GM23338 (cell line): Measurements from ENCODE around the gene WAPL. TPM values are rescaled to one million over a fixed set of nuclear protein-coding genes. Genes with fewer than 3 reads are reported as not detected.
A peak's percentile ranks its signal among the peaks of the same experiment; 100 is the strongest.
"Not testable (repeated sequence)": the region's sequence is repeated elsewhere in the genome, so short reads cannot be mapped to it uniquely, and the experiment has no call there.

Experiments used
- ATAC-seq: fragments of 200-7000 bp; cut with Tn5 transposase; 3 replicates; pipeline ENCODE4 v1.9.1; 2020
- DNase-seq: peaks from one replicate; pipeline ENCODE4 v3.0.0-alpha.2; 2015; ENCODE audit warnings: low spot score
- H2AFZ ChIP-seq: fragments of 200-600 bp; sonication (generic); 2 replicates; pipeline ENCODE4 v1.8.0; 2016; ENCODE audit warnings: antibody characterized with exemption, mild to moderate bottlenecking, moderate library complexity
- H3F3A ChIP-seq: fragments of 200-600 bp; sonication (generic); replicated peaks from 2 replicates; pipeline ENCODE4 v1.8.0; 2017; ENCODE audit warnings: antibody characterized with exemption, mixed run types, low read depth
- H3K27ac ChIP-seq: fragments of 200-600 bp; sonication (generic); 2 replicates; pipeline ENCODE4 v1.6.1; 2016; ENCODE audit warnings: low read depth
- H3K27me3 ChIP-seq: fragments of 200-600 bp; sonication (generic); 2 replicates; pipeline ENCODE4 v1.8.0; 2016; ENCODE audit warnings: mild to moderate bottlenecking, mixed run types, moderate library complexity; ENCODE audit not compliant: insufficient read depth
- H3K36me3 ChIP-seq: fragments of 200-600 bp; sonication (generic); 2 replicates; pipeline ENCODE4 v1.8.0; 2016; ENCODE audit warnings: mild to moderate bottlenecking; ENCODE audit not compliant: insufficient read depth
- H3K4me1 ChIP-seq: fragments of 200-600 bp; sonication (generic); 2 replicates; pipeline ENCODE4 v1.8.0; 2016; ENCODE audit warnings: mild to moderate bottlenecking, moderate library complexity; ENCODE audit not compliant: insufficient read depth
- H3K4me2 ChIP-seq: fragments of 200-600 bp; sonication (generic); 2 replicates; pipeline ENCODE4 v1.7.1; 2017; ENCODE audit warnings: mixed run types
- H3K4me3 ChIP-seq: fragments of 200-600 bp; sonication (generic); 2 replicates; pipeline ENCODE4 v1.6.1; 2016; ENCODE audit warnings: mixed run types
- H3K79me2 ChIP-seq: fragments of 200-600 bp; sonication (generic); replicated peaks from 2 replicates; pipeline ENCODE4 v1.8.0; 2017; ENCODE audit warnings: mild to moderate bottlenecking; ENCODE audit not compliant: insufficient read depth
- H3K9me2 ChIP-seq: fragments of 200-600 bp; sonication (generic); 2 replicates; pipeline ENCODE4 v1.8.0; 2017; ENCODE audit not compliant: insufficient read depth
- H4K20me1 ChIP-seq: fragments of 200-600 bp; sonication (generic); replicated peaks from 2 replicates; pipeline ENCODE4 v1.8.0; 2017; ENCODE audit warnings: mild to moderate bottlenecking; ENCODE audit not compliant: insufficient read depth
- H3K27ac Mint-ChIP-seq: 2 replicates; pipeline ENCODE4 v1.8.0; 2020; ENCODE audit warnings: inconsistent platforms, mild to moderate bottlenecking, moderate library complexity, mixed read lengths
- H3K27me3 Mint-ChIP-seq: 3 replicates; pipeline ENCODE4 v1.8.0; 2022; ENCODE audit warnings: low read depth, mild to moderate bottlenecking, moderate library complexity, mixed read lengths, inconsistent platforms; ENCODE audit not compliant: insufficient read depth, poor library complexity
- H3K36me3 Mint-ChIP-seq: 3 replicates; pipeline ENCODE4 v1.8.0; 2021; ENCODE audit warnings: low read depth, mild to moderate bottlenecking, inconsistent platforms, moderate library complexity, mixed read lengths
- H3K4me1 Mint-ChIP-seq: 3 replicates; pipeline ENCODE4 v1.8.0; 2020; ENCODE audit warnings: mild to moderate bottlenecking, inconsistent platforms, mixed read lengths
- H3K4me3 Mint-ChIP-seq: 3 replicates; pipeline ENCODE4 v1.8.0; 2021; ENCODE audit warnings: moderate library complexity, mild to moderate bottlenecking, inconsistent platforms, mixed read lengths
- H3K9me3 Mint-ChIP-seq: 3 replicates; pipeline ENCODE4 v1.8.0; 2020; ENCODE audit warnings: moderate library complexity, mild to moderate bottlenecking, inconsistent platforms, mixed read lengths
- EZH2 ChIP-seq: fragments of 200-600 bp; sonication (generic); IDR thresholded peaks from one replicate; pipeline ENCODE4 v1.8.0; 2017; ENCODE audit warnings: antibody characterized with exemption, mild to moderate bottlenecking, low read depth; ENCODE audit not compliant: unreplicated experiment
- REST ChIP-seq: IDR thresholded peaks from one replicate; pipeline ENCODE4 v1.6.1; 2018; ENCODE audit warnings: antibody characterized with exemption; ENCODE audit not compliant: unreplicated experiment
- ZNF114 ChIP-seq: fragments of 250-450 bp; sonication (Bioruptor Pico); IDR thresholded peaks from 2 replicates; pipeline ENCODE4 v1.5.0; 2020; ENCODE audit warnings: mild to moderate bottlenecking, moderate library complexity
- ZNF331 ChIP-seq: fragments of 250-450 bp; sonication (Bioruptor Pico); IDR thresholded peaks from 2 replicates; pipeline ENCODE4 v1.5.0; 2020; ENCODE audit warnings: low read depth, mild to moderate bottlenecking, moderate library complexity
- ZNF462 ChIP-seq: fragments of 250-450 bp; sonication (Bioruptor Pico); IDR thresholded peaks from 2 replicates; pipeline ENCODE4 v1.5.0; 2020; ENCODE audit warnings: mild to moderate bottlenecking, moderate library complexity
- polyA plus RNA-seq: library from polyadenylated mRNA; unstranded; fragments of >200 nt; fragmentation: Nextera tagmentation; extraction: Ambion mirVana; gene quantifications from 2 replicates; pipeline ENCODE4 v1.2.1, GENCODE V29; 2016
- total RNA-seq: library from RNA; depleted of rRNA; stranded (reverse); fragments of >200 nt; shearing (Covaris generic); gene quantifications from 2 replicates; pipeline ENCODE4 v1.2.3, GENCODE V29; 2014

Gene WAPL
- total and polyA plus RNA-seq, 2 experiments from 2014 or later, result 25.2 to 60.8 TPM

GRCh38 chr10:86540016-86540415, 18.4 kb upstream of the WAPL start:
- no peaks in the 10 kb centered on the region for H3K36me3 ChIP-seq
- peaks cover 19% of the 10 kb centered on the region for H3K27me3 Mint-ChIP-seq
- peaks cover 8% of the 10 kb centered on the region for H3K4me1 ChIP-seq
- H3K4me2 ChIP-seq, result no peak overlapping the region
- H3K79me2 ChIP-seq, result no peaks in the 10 kb centered on the region
- ATAC-seq, result no peak
- H3K4me3 Mint-ChIP-seq, result no peak overlapping the region
- H3K4me3 ChIP-seq, result no peak overlapping the region
- H3F3A ChIP-seq, result 0 out of 2 replicates have a peak, but pooled peaks cover 3% of the 10 kb centered on the region
- H3K9me2 ChIP-seq, result no peaks in the 10 kb centered on the region
- H3K27me3 ChIP-seq, result peaks cover 28% of the 10 kb centered on the region
- no peak overlapping the region for H3K27ac ChIP-seq
- TF ChIP-seq ZNF114 (CRISPR knock-in tag), result no peak
- H3K27ac Mint-ChIP-seq, result no peak overlapping the region
- no peak for DNase-seq
- H3K4me1 Mint-ChIP-seq, result peaks cover 6% of the 10 kb centered on the region
- no peaks in the 10 kb centered on the region for H3K9me3 Mint-ChIP-seq
- peak overlapping the region; percentile 76 for H2AFZ ChIP-seq
- no peaks in the 10 kb centered on the region; the same call in 2 of the 3 replicates for H3K36me3 Mint-ChIP-seq
- no peaks in the 10 kb centered on the region for H4K20me1 ChIP-seq

DNA sequence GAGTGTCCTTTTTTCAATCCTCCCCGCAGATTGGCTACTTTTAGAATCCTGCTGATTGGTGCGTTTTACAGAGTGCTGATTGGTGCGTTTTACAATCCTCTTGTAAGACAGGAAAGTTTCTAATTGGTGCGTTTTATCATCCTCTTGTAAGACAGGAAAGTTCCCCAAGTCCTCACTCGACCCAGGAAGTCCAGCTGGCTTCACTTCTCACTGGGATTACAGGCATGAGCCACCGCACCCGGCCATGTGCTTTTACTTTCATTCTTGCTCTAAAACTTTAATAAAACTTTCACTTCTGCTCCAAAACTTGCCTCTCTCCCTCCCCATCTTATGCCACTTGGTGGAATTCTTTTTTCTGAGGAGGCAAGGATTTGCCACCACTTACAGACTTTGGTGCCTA, 17.0 kb upstream of the WAPL start:
- Histone ChIP-seq H4K20me1 (no peaks in the 10 kb centered on the region), H3K27me3 (peaks cover 40% of the 10 kb centered on the region), H3K36me3 (no peaks in the 10 kb centered on the region), H3K4me1 (peaks cover 20% of the 10 kb centered on the region), H3K79me2 (no peaks in the 10 kb centered on the region), H3F3A (0 out of 2 replicates have a peak, but pooled peaks cover 4% of the 10 kb centered on the region), H3K4me3 (no peak overlapping the region), H3K27ac (no peak overlapping the region), H2AFZ (no peak overlapping the region), H3K9me2 (no peaks in the 10 kb centered on the region), H3K4me2 (no peak overlapping the region)
- DNase-seq (no peak), ATAC-seq (no peak)
- Mint-ChIP-seq H3K27ac (no peak overlapping the region), H3K4me3 (no peak overlapping the region), H3K27me3 (peaks cover 28% of the 10 kb centered on the region), H3K36me3 (no peaks in the 10 kb centered on the region; the same call in 2 of the 3 replicates), H3K9me3 (no peaks in the 10 kb centered on the region), H3K4me1 (peaks cover 18% of the 10 kb centered on the region)
- TF ChIP-seq ZNF331 (no peak), ZNF462 (CRISPR knock-in tag) (no peak), REST (no peak), EZH2 (no peak)

DNA sequence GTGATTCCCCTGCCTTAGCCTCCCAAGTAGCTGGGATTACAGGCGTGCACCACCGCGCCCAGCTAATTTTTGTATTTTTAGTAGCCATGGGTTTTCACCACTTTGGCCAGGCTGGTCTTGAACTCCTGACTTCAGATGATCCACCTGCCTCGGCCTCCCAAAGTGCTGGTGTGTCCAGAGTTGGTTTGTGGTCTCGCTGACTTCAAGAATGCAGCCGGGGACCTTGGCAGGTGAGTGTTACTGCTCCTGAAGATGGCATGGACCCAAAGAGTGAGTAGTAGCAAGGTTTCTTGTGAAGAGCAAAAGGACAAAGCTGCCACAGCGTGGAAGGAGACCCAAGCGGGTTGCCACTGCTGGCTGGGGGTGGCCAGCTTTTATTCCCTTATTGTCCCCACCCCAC, 16.4 kb upstream of the WAPL start:
- Histone ChIP-seq H3K27me3 (peaks cover 40% of the 10 kb centered on the region), H3K4me1 (peaks cover 20% of the 10 kb centered on the region)
- H3K9me2 ChIP-seq, ATAC-seq, H3K36me3 ChIP-seq, H3K27ac Mint-ChIP-seq, H3K4me3 ChIP-seq, H2AFZ ChIP-seq, H3F3A ChIP-seq, H4K20me1 ChIP-seq, H3K36me3 Mint-ChIP-seq, H3K27ac ChIP-seq, DNase-seq, H3K4me3 Mint-ChIP-seq, H3K9me3 Mint-ChIP-seq, H3K4me2 ChIP-seq, H3K79me2 ChIP-seq: not testable (repeated sequence)
- Mint-ChIP-seq H3K27me3 (peaks cover 28% of the 10 kb centered on the region), H3K4me1 (peaks cover 22% of the 10 kb centered on the region)
